HCT116 (cell line): ENCODE measurements around the gene SLC28A3. TPM values are rescaled to one million over a fixed set of nuclear protein-coding genes. Genes with fewer than 3 reads are reported as not detected.

Experiments
- ATAC-seq: fragments of 200-7000 bp; cut with Tn5 transposase; 2 replicates; pipeline ENCODE4 v1.9.1; 2020; ENCODE audit warnings: mild to moderate bottlenecking, moderate library complexity
- BruUV-seq: library from RNA; stranded (reverse); fragments of 400-500 nt; replicated peaks from 2 replicates; lab custom pipeline; 2021; lab: Mats Ljungman, UMichigan
- CTCF ChIA-PET: fragments of 300-600 bp; sonication (Branson Sonifier 250); formaldehyde crosslinking; loops from one replicate; lab custom pipeline; 2021; ENCODE audit warnings: antibody characterized with exemption; lab: Charles Lee
- POLR2A ChIA-PET: fragments of 300-600, 350-600 bp; sonication (Branson Sonifier 250); formaldehyde crosslinking; loops from one replicate; lab custom pipeline; 2021; ENCODE audit warnings: antibody characterized with exemption; lab: Charles Lee
- RAD21 ChIA-PET, 2 experiments: fragments of 300-600 bp; sonication (Branson Sonifier 250); formaldehyde crosslinking; loops; one replicate each; lab custom pipeline; 2023; ENCODE audit warnings: low total read pairs in 2 of 2; ENCODE audit not compliant: uncharacterized antibody in 2 of 2, unreplicated experiment in 2 of 2, low non-redundant PET in 1 of 2; lab: Charles Lee
- DNase-seq: peaks from one replicate; pipeline ENCODE4 v3.0.0-alpha.2; 2010; ENCODE audit warnings: low read depth, low spot score
- H2AFZ ChIP-seq: fragments of 200-600 bp; shearing (Covaris generic), sonication (generic); 2 replicates; pipeline ENCODE4 v1.6.1; 2017; ENCODE audit warnings: low read depth, mixed run types, mixed read lengths, antibody characterized with exemption, low read length; ENCODE audit not compliant: poor library complexity, severe bottlenecking
- H3K27ac ChIP-seq: 2 replicates; pipeline ENCODE4 v1.5.1; 2012; ENCODE audit warnings: low read depth, low read length
- H3K27me3 ChIP-seq: fragments of 200-600 bp; sonication (generic); 2 replicates; pipeline ENCODE4 v1.6.1; 2016; ENCODE audit warnings: mixed run types, low read length, mixed read lengths; ENCODE audit not compliant: insufficient read depth
- H3K36me3 ChIP-seq, 2 experiments: fragments of 200-500 bp in 1 of 2; fragments of 200-600 bp in 1 of 2; sonication (Bioruptor generic) in 1 of 2; sonication (generic) in 1 of 2; 2 replicates each; pipeline versions ENCODE4 v1.5.1 to v1.6.1; 2014 to 2016; ENCODE audit warnings: low read length in 2 of 2, inconsistent platforms in 1 of 2, mixed read lengths in 1 of 2, mixed run types in 1 of 2; ENCODE audit not compliant: insufficient read depth in 2 of 2, control insufficient read depth in 1 of 2
- H3K4me1 ChIP-seq, 2 experiments: fragments of 200-600 bp in 1 of 2; sonication (generic) in 1 of 2; 2 replicates each; pipeline versions ENCODE4 v1.5.1 to v1.6.1; 2012 to 2017; ENCODE audit warnings: low read length in 2 of 2, inconsistent platforms in 1 of 2, mild to moderate bottlenecking in 1 of 2, mixed read lengths in 1 of 2, mixed run types in 1 of 2, moderate library complexity in 1 of 2; ENCODE audit not compliant: insufficient read depth in 2 of 2, control insufficient read depth in 1 of 2
- H3K4me2 ChIP-seq: fragments of 200-600 bp; sonication (generic); 2 replicates; pipeline ENCODE4 v1.6.1; 2017; ENCODE audit warnings: mixed run types, low read length, mixed read lengths
- H3K4me3 ChIP-seq, 2 experiments: fragments of 200-600 bp in 1 of 2; sonication (generic) in 1 of 2; replicated peaks in 1 of 2; 2 replicates each; pipeline ENCODE4 v1.5.1; 2011 to 2016; ENCODE audit warnings: low read length in 2 of 2, control low read depth in 1 of 2, low read depth in 1 of 2, mild to moderate bottlenecking in 1 of 2, mixed read lengths in 1 of 2, mixed run types in 1 of 2
- H3K79me2 ChIP-seq: fragments of 200-600 bp; sonication (generic); 2 replicates; pipeline ENCODE4 v1.6.1; 2017; ENCODE audit warnings: mild to moderate bottlenecking, mixed run types, low read length, moderate library complexity, mixed read lengths; ENCODE audit not compliant: insufficient read depth
- H3K9ac ChIP-seq: fragments of 200-600 bp; sonication (generic); 2 replicates; pipeline ENCODE4 v1.6.1; 2016; ENCODE audit warnings: low read length, mixed read lengths
- H3K9me2 ChIP-seq: fragments of 200-600 bp; sonication (generic), shearing (Covaris generic); 2 replicates; pipeline ENCODE4 v1.6.1; 2017; ENCODE audit warnings: mixed run types, mild to moderate bottlenecking, moderate library complexity; ENCODE audit not compliant: insufficient read depth
- H3K9me3 ChIP-seq, 2 experiments: fragments of 200-500 bp in 1 of 2; fragments of 200-600 bp in 1 of 2; sonication (Bioruptor generic) in 1 of 2; sonication (generic) in 1 of 2; 2 replicates each; pipeline ENCODE4 v1.6.1; 2014 to 2017; ENCODE audit warnings: low read length in 2 of 2, mixed read lengths in 2 of 2, inconsistent platforms in 1 of 2, low read depth in 1 of 2, mild to moderate bottlenecking in 1 of 2, mixed run types in 1 of 2, moderate library complexity in 1 of 2; ENCODE audit not compliant: control insufficient read depth in 1 of 2, insufficient read depth in 1 of 2
- H4K20me1 ChIP-seq: fragments of 200-600 bp; sonication (generic), shearing (Covaris generic); 2 replicates; pipeline ENCODE4 v1.6.1; 2017; ENCODE audit warnings: mixed run types, mild to moderate bottlenecking, moderate library complexity; ENCODE audit not compliant: insufficient read depth
- EGR1 ChIP-seq: IDR thresholded peaks from 2 replicates; pipeline ENCODE4 v1.6.1; 2012; ENCODE audit warnings: low read depth
- ELF1 ChIP-seq: IDR thresholded peaks from 2 replicates; pipeline ENCODE4 v1.6.1; 2012; ENCODE audit warnings: low read depth, borderline replicate concordance
- EZH2 ChIP-seq: fragments of 200-600 bp; sonication (generic); IDR thresholded peaks from 2 replicates; pipeline ENCODE4 v1.6.1; 2017; ENCODE audit warnings: antibody characterized with exemption, mixed run types
- EZH2phosphoT487 ChIP-seq: fragments of 200-600 bp; IDR thresholded peaks from 2 replicates; pipeline ENCODE4 v1.6.1; 2018; ENCODE audit warnings: antibody characterized with exemption, borderline replicate concordance
- FOSL1 ChIP-seq: IDR thresholded peaks from 2 replicates; pipeline ENCODE4 v1.6.1; 2012; ENCODE audit warnings: low read depth
- JUND ChIP-seq: IDR thresholded peaks from 2 replicates; pipeline ENCODE4 v1.6.1; 2012
- POLR2A ChIP-seq: IDR thresholded peaks from 2 replicates; pipeline ENCODE4 v1.7.0; 2011; ENCODE audit warnings: borderline replicate concordance; ENCODE audit not compliant: insufficient read depth, insufficient read length; ENCODE audit errors: extremely low read depth
- POLR2AphosphoS5 ChIP-seq: IDR thresholded peaks from 2 replicates; pipeline ENCODE4 v1.6.1; 2011; ENCODE audit warnings: mild to moderate bottlenecking, low read depth, low read length, moderate library complexity
- SIN3A ChIP-seq: IDR thresholded peaks from 2 replicates; pipeline ENCODE4 v1.6.1; 2012; ENCODE audit warnings: low read depth
- SP1 ChIP-seq: IDR thresholded peaks from 2 replicates; pipeline ENCODE4 v1.6.1; 2012; ENCODE audit warnings: low read depth
- TCF7L2 ChIP-seq: IDR thresholded peaks from 2 replicates; pipeline ENCODE4 v1.7.0; 2011; ENCODE audit warnings: borderline replicate concordance, inconsistent platforms; ENCODE audit not compliant: insufficient read depth, insufficient read length; ENCODE audit errors: extremely low read depth
- ZFX ChIP-seq: fragments of 450-650 bp; IDR thresholded peaks from 2 replicates; pipeline ENCODE4 v1.6.1; 2017
- intact Hi-C: fragments of 100-400 bp; cut with micrococcal nuclease; formaldehyde crosslinking; loops from 2 replicates; pipeline ENCODE4 v1.10.0; 2022
- total RNA-seq: library from RNA; stranded (reverse); gene quantifications from one replicate; pipeline ENCODE4 v1.2.1, GENCODE V29; 2021; ENCODE audit not compliant: unreplicated experiment
- TF ChIP-seq, protein P1 (sequence below): IDR thresholded peaks from 2 replicates; pipeline ENCODE4 v1.6.1; 2012
- TF ChIP-seq, protein P2 (sequence below): IDR thresholded peaks from 2 replicates; pipeline ENCODE4 v1.6.1; 2012; ENCODE audit warnings: low read depth
- TF ChIP-seq, protein P3 (sequence below), 3 experiments: fragments of 200-600 bp in 1 of 3; sonication (generic) in 1 of 3; IDR thresholded peaks in 2 of 3; conservative IDR thresholded peaks in 1 of 3; 2 replicates each; pipeline ENCODE4 v1.5.1; 2012 to 2017; ENCODE audit warnings: low read depth in 2 of 3, low read length in 2 of 3, antibody characterized with exemption in 1 of 3, borderline replicate concordance in 1 of 3, control low read depth in 1 of 3, mild to moderate bottlenecking in 1 of 3, mixed read lengths in 1 of 3, mixed run types in 1 of 3, moderate library complexity in 1 of 3; ENCODE audit not compliant: insufficient read depth in 1 of 3
- TF ChIP-seq, protein P4 (sequence below): IDR thresholded peaks from 2 replicates; pipeline ENCODE4 v1.6.1; 2011; ENCODE audit warnings: mild to moderate bottlenecking, low read length, moderate library complexity; ENCODE audit not compliant: insufficient replicate concordance; ENCODE audit errors: extremely low read depth

The SLC28A3 gene
- total RNA-seq, 1 experiment from 2014 or later, result not detected

DNA sequence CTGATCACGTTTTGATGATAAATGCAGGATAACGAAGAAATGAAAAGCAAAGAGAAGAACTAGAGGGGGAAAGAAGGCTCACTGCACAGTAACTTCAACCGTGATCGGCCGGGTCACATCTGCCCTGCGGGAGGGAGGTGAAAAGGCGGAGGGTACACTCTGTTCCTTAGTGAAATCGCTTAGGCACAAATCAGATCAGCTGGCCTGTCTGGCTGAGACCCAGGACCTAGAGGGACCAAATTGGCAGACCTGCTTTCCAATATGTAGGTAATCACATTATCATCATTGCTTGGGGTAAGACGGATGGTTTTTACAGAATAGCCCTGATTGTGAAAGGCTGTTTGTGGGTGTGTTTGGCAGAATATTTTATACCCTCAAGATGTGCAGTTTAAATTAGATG, 82.2 kb downstream of the SLC28A3 start:
- no TSS peak for BruUV-seq
- TF ChIP-seq ELF1, result no peak
- no peak for TF ChIP-seq SIN3A
- TF ChIP-seq SP1, result no peak
- no peak for TF ChIP-seq FOSL1
- no peak for TF ChIP-seq ZFX
- TF ChIP-seq POLR2A, result no peak
- TF ChIP-seq, protein P1, sequence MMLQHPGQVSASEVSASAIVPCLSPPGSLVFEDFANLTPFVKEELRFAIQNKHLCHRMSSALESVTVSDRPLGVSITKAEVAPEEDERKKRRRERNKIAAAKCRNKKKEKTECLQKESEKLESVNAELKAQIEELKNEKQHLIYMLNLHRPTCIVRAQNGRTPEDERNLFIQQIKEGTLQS, result no peak
- no peak for TF ChIP-seq POLR2AphosphoS5
- TF ChIP-seq, protein P2, sequence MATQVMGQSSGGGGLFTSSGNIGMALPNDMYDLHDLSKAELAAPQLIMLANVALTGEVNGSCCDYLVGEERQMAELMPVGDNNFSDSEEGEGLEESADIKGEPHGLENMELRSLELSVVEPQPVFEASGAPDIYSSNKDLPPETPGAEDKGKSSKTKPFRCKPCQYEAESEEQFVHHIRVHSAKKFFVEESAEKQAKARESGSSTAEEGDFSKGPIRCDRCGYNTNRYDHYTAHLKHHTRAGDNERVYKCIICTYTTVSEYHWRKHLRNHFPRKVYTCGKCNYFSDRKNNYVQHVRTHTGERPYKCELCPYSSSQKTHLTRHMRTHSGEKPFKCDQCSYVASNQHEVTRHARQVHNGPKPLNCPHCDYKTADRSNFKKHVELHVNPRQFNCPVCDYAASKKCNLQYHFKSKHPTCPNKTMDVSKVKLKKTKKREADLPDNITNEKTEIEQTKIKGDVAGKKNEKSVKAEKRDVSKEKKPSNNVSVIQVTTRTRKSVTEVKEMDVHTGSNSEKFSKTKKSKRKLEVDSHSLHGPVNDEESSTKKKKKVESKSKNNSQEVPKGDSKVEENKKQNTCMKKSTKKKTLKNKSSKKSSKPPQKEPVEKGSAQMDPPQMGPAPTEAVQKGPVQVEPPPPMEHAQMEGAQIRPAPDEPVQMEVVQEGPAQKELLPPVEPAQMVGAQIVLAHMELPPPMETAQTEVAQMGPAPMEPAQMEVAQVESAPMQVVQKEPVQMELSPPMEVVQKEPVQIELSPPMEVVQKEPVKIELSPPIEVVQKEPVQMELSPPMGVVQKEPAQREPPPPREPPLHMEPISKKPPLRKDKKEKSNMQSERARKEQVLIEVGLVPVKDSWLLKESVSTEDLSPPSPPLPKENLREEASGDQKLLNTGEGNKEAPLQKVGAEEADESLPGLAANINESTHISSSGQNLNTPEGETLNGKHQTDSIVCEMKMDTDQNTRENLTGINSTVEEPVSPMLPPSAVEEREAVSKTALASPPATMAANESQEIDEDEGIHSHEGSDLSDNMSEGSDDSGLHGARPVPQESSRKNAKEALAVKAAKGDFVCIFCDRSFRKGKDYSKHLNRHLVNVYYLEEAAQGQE, result no peak
- TF ChIP-seq TCF7L2, result no peak
- TF ChIP-seq EGR1, result no peak
- TF ChIP-seq JUND, result no peak
- TF ChIP-seq EZH2, result no peak
- TF ChIP-seq, protein P3, sequence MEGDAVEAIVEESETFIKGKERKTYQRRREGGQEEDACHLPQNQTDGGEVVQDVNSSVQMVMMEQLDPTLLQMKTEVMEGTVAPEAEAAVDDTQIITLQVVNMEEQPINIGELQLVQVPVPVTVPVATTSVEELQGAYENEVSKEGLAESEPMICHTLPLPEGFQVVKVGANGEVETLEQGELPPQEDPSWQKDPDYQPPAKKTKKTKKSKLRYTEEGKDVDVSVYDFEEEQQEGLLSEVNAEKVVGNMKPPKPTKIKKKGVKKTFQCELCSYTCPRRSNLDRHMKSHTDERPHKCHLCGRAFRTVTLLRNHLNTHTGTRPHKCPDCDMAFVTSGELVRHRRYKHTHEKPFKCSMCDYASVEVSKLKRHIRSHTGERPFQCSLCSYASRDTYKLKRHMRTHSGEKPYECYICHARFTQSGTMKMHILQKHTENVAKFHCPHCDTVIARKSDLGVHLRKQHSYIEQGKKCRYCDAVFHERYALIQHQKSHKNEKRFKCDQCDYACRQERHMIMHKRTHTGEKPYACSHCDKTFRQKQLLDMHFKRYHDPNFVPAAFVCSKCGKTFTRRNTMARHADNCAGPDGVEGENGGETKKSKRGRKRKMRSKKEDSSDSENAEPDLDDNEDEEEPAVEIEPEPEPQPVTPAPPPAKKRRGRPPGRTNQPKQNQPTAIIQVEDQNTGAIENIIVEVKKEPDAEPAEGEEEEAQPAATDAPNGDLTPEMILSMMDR (IDR thresholded peaks at IDR 0.05 in 2 of 3, conservative IDR thresholded peaks at IDR 0.05 in 1 of 3; ENCODE audit: borderline replicate concordance in 1 of 3, insufficient read depth in 1 of 3, low read depth in 2 of 3, low read length in 2 of 3), result no peak
- TF ChIP-seq, protein P4, sequence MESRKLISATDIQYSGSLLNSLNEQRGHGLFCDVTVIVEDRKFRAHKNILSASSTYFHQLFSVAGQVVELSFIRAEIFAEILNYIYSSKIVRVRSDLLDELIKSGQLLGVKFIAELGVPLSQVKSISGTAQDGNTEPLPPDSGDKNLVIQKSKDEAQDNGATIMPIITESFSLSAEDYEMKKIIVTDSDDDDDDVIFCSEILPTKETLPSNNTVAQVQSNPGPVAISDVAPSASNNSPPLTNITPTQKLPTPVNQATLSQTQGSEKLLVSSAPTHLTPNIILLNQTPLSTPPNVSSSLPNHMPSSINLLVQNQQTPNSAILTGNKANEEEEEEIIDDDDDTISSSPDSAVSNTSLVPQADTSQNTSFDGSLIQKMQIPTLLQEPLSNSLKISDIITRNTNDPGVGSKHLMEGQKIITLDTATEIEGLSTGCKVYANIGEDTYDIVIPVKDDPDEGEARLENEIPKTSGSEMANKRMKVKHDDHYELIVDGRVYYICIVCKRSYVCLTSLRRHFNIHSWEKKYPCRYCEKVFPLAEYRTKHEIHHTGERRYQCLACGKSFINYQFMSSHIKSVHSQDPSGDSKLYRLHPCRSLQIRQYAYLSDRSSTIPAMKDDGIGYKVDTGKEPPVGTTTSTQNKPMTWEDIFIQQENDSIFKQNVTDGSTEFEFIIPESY, result no peak
- no peak for TF ChIP-seq EZH2phosphoT487
- Histone ChIP-seq H3K79me2 (no peaks in the 10 kb centered on the region), H3K36me3 (no peaks in the 10 kb centered on the region), H3K27ac (no peak overlapping the region), H3K9me3 (no peaks in the 10 kb centered on the region), H3K9me2 (no peaks in the 10 kb centered on the region), H3K4me3 (no peak overlapping the region), H3K9ac (no peak overlapping the region), H3K4me1 (peaks cover 0 to 10% of the 10 kb centered on the region in 2 experiments; a peak in 1 of 4 replicates), H3K4me2 (no peak overlapping the region), H4K20me1 (no peaks in the 10 kb centered on the region), H3K27me3 (no peaks in the 10 kb centered on the region), H2AFZ (no peak overlapping the region)
- ChIA-PET RAD21 (no interaction called here), POLR2A (no interaction called here), CTCF (no interaction called here)
- DNase-seq (no peak), ATAC-seq (no peak)
- intact Hi-C loops, result no loop called here
